Measurements from ENCODE around the gene DCUN1D1. TPM values are rescaled to one million over a fixed set of nuclear protein-coding genes. Genes with fewer than 3 reads are reported as not detected.

DCUN1D1 gene
- total RNA-seq, 1 experiment from 2014 or later: 70.1 TPM

DNA sequence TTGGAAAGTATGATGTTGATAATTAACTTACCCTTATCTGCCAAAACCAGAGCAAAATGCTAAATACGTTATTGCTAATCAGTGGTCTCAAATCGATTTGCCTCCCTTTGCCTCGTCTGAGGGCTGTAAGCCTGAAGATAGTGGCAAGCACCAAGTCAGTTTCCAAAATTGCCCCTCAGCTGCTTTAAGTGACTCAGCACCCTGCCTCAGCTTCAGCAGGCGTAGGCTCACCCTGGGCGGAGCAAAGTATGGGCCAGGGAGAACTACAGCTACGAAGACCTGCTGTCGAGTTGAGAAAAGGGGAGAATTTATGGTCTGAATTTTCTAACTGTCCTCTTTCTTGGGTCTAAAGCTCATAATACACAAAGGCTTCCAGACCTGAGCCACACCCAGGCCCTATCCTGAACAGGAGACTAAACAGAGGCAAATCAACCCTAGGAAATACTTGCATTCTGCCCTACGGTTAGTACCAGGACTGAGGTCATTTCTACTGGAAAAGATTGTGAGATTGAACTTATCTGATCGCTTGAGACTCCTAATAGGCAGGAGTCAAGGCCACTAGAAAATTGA lies 59.7 kb downstream of the DCUN1D1 start:
- no peaks in the 10 kb centered on the region for H3K9me2 ChIP-seq (replicated peaks; ENCODE audit: insufficient read depth, low read length)
- peaks cover 15% of the 10 kb centered on the region for H3K4me1 ChIP-seq (ENCODE audit: low read length)
- H3K4me2 ChIP-seq (ENCODE audit: low read depth, low read length, poor library complexity, severe bottlenecking): no peak overlapping the region
- no peak overlapping the region for H3K4me3 ChIP-seq (ENCODE audit: low read length)
- H2AFZ ChIP-seq (ENCODE audit: low read length): no peak overlapping the region
- H4K20me1 ChIP-seq (ENCODE audit: insufficient read depth, low read depth, low read length): no peaks in the 10 kb centered on the region
- no peaks in the 10 kb centered on the region for H3K27me3 ChIP-seq (ENCODE audit: low read length)
- no peak overlapping the region for H3K27ac ChIP-seq (ENCODE audit: low read length)
- no peaks in the 10 kb centered on the region for H3K79me2 ChIP-seq (ENCODE audit: low read length)
- H3K36me3 ChIP-seq (ENCODE audit: insufficient read depth, low read length): peaks cover 3% of the 10 kb centered on the region; the same call in 1 of the 2 replicates
- H3K9me3 ChIP-seq (ENCODE audit: low read length): no peaks in the 10 kb centered on the region
- no peak for DNase-seq
- no peak overlapping the region for H3K9ac ChIP-seq (ENCODE audit: low read length)

GRCh38 chr3:182919866-182920357 lies 60.4 kb downstream of the DCUN1D1 start:
- Histone ChIP-seq H3K79me2 (ENCODE audit: low read length) (no peaks in the 10 kb centered on the region), H3K4me2 (ENCODE audit: low read depth, low read length, poor library complexity, severe bottlenecking) (no peak overlapping the region), H3K4me1 (ENCODE audit: low read length) (peaks cover 15% of the 10 kb centered on the region), H4K20me1 (ENCODE audit: insufficient read depth, low read depth, low read length) (no peaks in the 10 kb centered on the region), H3K9me2 (replicated peaks; ENCODE audit: insufficient read depth, low read length) (no peaks in the 10 kb centered on the region), H3K27me3 (ENCODE audit: low read length) (no peaks in the 10 kb centered on the region), H3K36me3 (ENCODE audit: insufficient read depth, low read length) (peaks cover 10% of the 10 kb centered on the region; the same call in 1 of the 2 replicates), H3K9ac (ENCODE audit: low read length) (no peak overlapping the region), H3K9me3 (ENCODE audit: low read length) (no peaks in the 10 kb centered on the region), H3K27ac (ENCODE audit: low read length) (no peak overlapping the region), H2AFZ (ENCODE audit: low read length) (no peak overlapping the region), H3K4me3 (ENCODE audit: low read length) (no peak overlapping the region)
- DNase-seq: no peak

DNA sequence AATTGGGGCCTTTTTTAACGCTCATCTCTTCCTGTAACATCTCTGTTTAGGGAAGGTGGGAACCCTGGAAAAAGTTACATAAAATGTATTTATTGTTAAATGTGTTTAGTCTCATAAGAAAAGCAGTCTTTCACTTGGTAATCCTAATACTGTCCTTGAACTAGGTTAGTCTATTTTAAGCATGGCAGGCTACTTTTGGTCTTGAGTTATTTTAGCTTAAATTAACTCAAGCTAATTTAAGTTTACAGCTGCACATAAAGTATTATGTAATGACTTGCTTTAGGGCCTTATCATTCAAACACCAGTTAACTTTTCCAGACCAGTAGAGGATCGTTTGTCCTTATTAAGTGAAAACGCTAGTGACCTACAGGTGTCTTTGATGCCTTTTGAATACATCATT lies 63.2 kb downstream of the DCUN1D1 start:
- H3K36me3 ChIP-seq (ENCODE audit: insufficient read depth, low read length): peaks cover 14% of the 10 kb centered on the region
- no peak overlapping the region for H3K4me2 ChIP-seq (ENCODE audit: low read depth, low read length, poor library complexity, severe bottlenecking)
- no peaks in the 10 kb centered on the region for H3K79me2 ChIP-seq (ENCODE audit: low read length)
- H3K9me3 ChIP-seq (ENCODE audit: low read length): no peaks in the 10 kb centered on the region
- no peaks in the 10 kb centered on the region for H4K20me1 ChIP-seq (ENCODE audit: insufficient read depth, low read depth, low read length)
- no peak overlapping the region for H2AFZ ChIP-seq (ENCODE audit: low read length)
- no peak overlapping the region for H3K27ac ChIP-seq (ENCODE audit: low read length)
- H3K27me3 ChIP-seq (ENCODE audit: low read length): no peaks in the 10 kb centered on the region
- peaks cover 18% of the 10 kb centered on the region for H3K4me1 ChIP-seq (ENCODE audit: low read length)
- no peaks in the 10 kb centered on the region for H3K9me2 ChIP-seq (replicated peaks; ENCODE audit: insufficient read depth, low read length)
- no peak overlapping the region for H3K9ac ChIP-seq (ENCODE audit: low read length)
- no peak for DNase-seq
- no peak overlapping the region for H3K4me3 ChIP-seq (ENCODE audit: low read length)

DNA sequence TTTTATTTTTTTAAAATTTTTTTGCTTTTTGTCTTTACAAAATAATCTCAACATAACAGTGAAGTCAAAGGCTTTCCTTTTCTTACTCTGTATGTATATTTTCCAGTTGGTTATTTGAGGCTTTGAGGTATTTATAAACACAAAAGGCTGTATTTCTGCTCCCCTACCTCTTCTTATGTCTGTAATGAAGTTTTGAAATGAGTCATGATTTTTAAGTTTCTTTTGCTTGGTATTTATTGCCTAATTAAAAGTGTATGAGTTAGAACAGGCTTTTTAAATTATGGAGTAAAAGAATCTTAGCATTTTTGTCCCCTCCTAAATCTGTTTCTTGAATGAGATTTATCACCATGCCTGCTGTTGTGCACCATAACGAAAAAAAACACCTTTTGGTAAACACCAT lies 66.0 kb downstream of the DCUN1D1 start:
- Histone ChIP-seq H3K79me2 (ENCODE audit: low read length) (no peaks in the 10 kb centered on the region), H2AFZ (ENCODE audit: low read length) (no peak overlapping the region), H3K27ac (ENCODE audit: low read length) (no peak overlapping the region), H4K20me1 (ENCODE audit: insufficient read depth, low read depth, low read length) (no peaks in the 10 kb centered on the region), H3K9ac (ENCODE audit: low read length) (no peak overlapping the region), H3K36me3 (ENCODE audit: insufficient read depth, low read length) (peaks cover 14% of the 10 kb centered on the region), H3K9me3 (ENCODE audit: low read length) (no peaks in the 10 kb centered on the region), H3K4me3 (ENCODE audit: low read length) (no peak overlapping the region), H3K4me2 (ENCODE audit: low read depth, low read length, poor library complexity, severe bottlenecking) (no peak overlapping the region), H3K9me2 (replicated peaks; ENCODE audit: insufficient read depth, low read length) (no peaks in the 10 kb centered on the region), H3K4me1 (ENCODE audit: low read length) (peaks cover 18% of the 10 kb centered on the region), H3K27me3 (ENCODE audit: low read length) (no peaks in the 10 kb centered on the region)
- DNase-seq: no peak

- Histone ChIP-seq H3K36me3 (ENCODE audit: insufficient read depth, low read length) (peaks cover 14% of the 10 kb centered on the region), H3K27me3 (ENCODE audit: low read length) (no peaks in the 10 kb centered on the region), H3K4me1 (ENCODE audit: low read length) (peaks cover 18% of the 10 kb centered on the region), H3K27ac (ENCODE audit: low read length) (no peak overlapping the region), H3K4me3 (ENCODE audit: low read length) (no peak overlapping the region), H2AFZ (ENCODE audit: low read length) (no peak overlapping the region), H3K9me3 (ENCODE audit: low read length) (no peaks in the 10 kb centered on the region), H3K79me2 (ENCODE audit: low read length) (no peaks in the 10 kb centered on the region), H3K9ac (ENCODE audit: low read length) (no peak overlapping the region), H3K9me2 (replicated peaks; ENCODE audit: insufficient read depth, low read length) (no peaks in the 10 kb centered on the region), H4K20me1 (ENCODE audit: insufficient read depth, low read depth, low read length) (no peaks in the 10 kb centered on the region), H3K4me2 (ENCODE audit: low read depth, low read length, poor library complexity, severe bottlenecking) (no peak overlapping the region)
- no peak for DNase-seq
Measured at GRCh38 chr3:182913889-182914288, 66.4 kb downstream of the DCUN1D1 start.

DNA sequence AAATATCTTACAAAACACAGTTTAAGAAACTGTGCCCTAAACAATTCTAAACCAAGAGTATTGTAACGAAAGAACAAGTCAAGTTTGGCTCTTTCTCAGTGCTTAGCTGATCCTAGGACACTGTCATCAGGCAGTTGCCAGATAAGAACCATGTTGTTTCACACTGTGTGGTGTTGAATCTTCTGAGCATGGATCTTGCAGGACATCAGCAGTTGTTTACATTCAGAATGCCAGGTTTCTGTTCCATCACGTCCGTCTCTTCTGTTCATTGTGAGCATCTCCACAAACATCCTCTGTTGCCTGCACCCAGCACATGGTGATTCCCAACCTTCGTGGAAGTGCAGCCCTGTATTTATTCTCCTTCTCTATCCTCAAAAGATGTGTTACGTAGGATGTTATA lies 67.9 kb downstream of the DCUN1D1 start:
- Histone ChIP-seq H3K4me2 (ENCODE audit: low read depth, low read length, poor library complexity, severe bottlenecking) (no peak overlapping the region), H4K20me1 (ENCODE audit: insufficient read depth, low read depth, low read length) (no peaks in the 10 kb centered on the region), H3K27ac (ENCODE audit: low read length) (no peak overlapping the region), H3K27me3 (ENCODE audit: low read length) (no peaks in the 10 kb centered on the region), H3K9me2 (replicated peaks; ENCODE audit: insufficient read depth, low read length) (no peaks in the 10 kb centered on the region), H3K9me3 (ENCODE audit: low read length) (no peaks in the 10 kb centered on the region), H3K79me2 (ENCODE audit: low read length) (no peaks in the 10 kb centered on the region), H3K36me3 (ENCODE audit: insufficient read depth, low read length) (peaks cover 14% of the 10 kb centered on the region), H3K9ac (ENCODE audit: low read length) (no peak overlapping the region), H3K4me3 (ENCODE audit: low read length) (no peak overlapping the region), H2AFZ (ENCODE audit: low read length) (no peak overlapping the region), H3K4me1 (ENCODE audit: low read length) (peaks cover 17% of the 10 kb centered on the region)
- DNase-seq: no peak

DNA sequence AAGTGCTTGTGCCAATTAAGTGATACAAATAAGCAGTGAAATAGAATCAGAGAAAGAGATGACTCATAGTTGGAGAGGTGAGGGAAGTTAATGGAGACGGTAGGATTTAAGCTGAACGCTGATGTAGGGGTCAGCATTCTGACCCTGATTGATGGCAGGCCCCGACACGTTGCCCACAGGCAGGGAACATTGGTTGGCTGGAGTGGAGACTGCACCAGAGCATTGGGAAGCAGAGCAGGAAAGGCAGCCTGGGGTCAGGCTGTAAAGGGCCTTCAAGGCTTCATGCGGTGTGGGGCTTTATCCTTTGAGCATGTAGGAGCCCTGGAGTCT lies 68.6 kb downstream of the DCUN1D1 start:
- DNase-seq: no peak
- Histone ChIP-seq H3K27me3 (ENCODE audit: low read length) (no peaks in the 10 kb centered on the region), H3K9ac (ENCODE audit: low read length) (no peak overlapping the region), H3K9me2 (replicated peaks; ENCODE audit: insufficient read depth, low read length) (no peaks in the 10 kb centered on the region), H3K4me1 (ENCODE audit: low read length) (peaks cover 10% of the 10 kb centered on the region), H3K79me2 (ENCODE audit: low read length) (no peaks in the 10 kb centered on the region), H3K4me2 (ENCODE audit: low read depth, low read length, poor library complexity, severe bottlenecking) (no peak overlapping the region), H3K9me3 (ENCODE audit: low read length) (no peaks in the 10 kb centered on the region), H3K27ac (ENCODE audit: low read length) (no peak overlapping the region), H3K36me3 (ENCODE audit: insufficient read depth, low read length) (peaks cover 14% of the 10 kb centered on the region), H2AFZ (ENCODE audit: low read length) (no peak overlapping the region), H3K4me3 (ENCODE audit: low read length) (no peak overlapping the region), H4K20me1 (ENCODE audit: insufficient read depth, low read depth, low read length) (no peaks in the 10 kb centered on the region)

- Histone ChIP-seq H3K79me2 (ENCODE audit: low read length) (no peaks in the 10 kb centered on the region), H3K4me2 (ENCODE audit: low read depth, low read length, poor library complexity, severe bottlenecking) (no peak overlapping the region), H2AFZ (ENCODE audit: low read length) (no peak overlapping the region), H3K9ac (ENCODE audit: low read length) (no peak overlapping the region), H3K27ac (ENCODE audit: low read length) (no peak overlapping the region), H4K20me1 (ENCODE audit: insufficient read depth, low read depth, low read length) (no peaks in the 10 kb centered on the region), H3K4me1 (ENCODE audit: low read length) (peaks cover 4% of the 10 kb centered on the region), H3K36me3 (ENCODE audit: insufficient read depth, low read length) (peaks cover 15% of the 10 kb centered on the region), H3K4me3 (ENCODE audit: low read length) (no peak overlapping the region), H3K27me3 (ENCODE audit: low read length) (no peaks in the 10 kb centered on the region), H3K9me3 (ENCODE audit: low read length) (no peaks in the 10 kb centered on the region), H3K9me2 (replicated peaks; ENCODE audit: insufficient read depth, low read length) (no peaks in the 10 kb centered on the region)
- DNase-seq: no peak
Measured at GRCh38 chr3:182910936-182911781, 69.2 kb downstream of the DCUN1D1 start.

Measured in Karpas-422 (cell line).